Mesothelial cell of epicardium (in vitro differentiated cells): ENCODE measurements around the gene CCL20. TPM values are rescaled to one million over a fixed set of nuclear protein-coding genes. Genes with fewer than 3 reads are reported as not detected.

ENCODE experiments used
- DNase-seq, 2 experiments: peaks; one replicate each; pipeline ENCODE4 v3.0.0; 2021; ENCODE audit warnings: low spot score in 2 of 2; ENCODE audit not compliant: unreplicated experiment in 2 of 2
- H3K27ac Mint-ChIP-seq: 2 replicates; pipeline ENCODE4 v1.8.0; 2021; ENCODE audit warnings: mixed read lengths
- H3K27me3 Mint-ChIP-seq: 2 replicates; pipeline ENCODE4 v1.8.0; 2021; ENCODE audit warnings: low read depth, mixed read lengths
- H3K36me3 Mint-ChIP-seq: 2 replicates; pipeline ENCODE4 v1.8.0; 2021; ENCODE audit warnings: mixed read lengths
- H3K4me1 Mint-ChIP-seq: 2 replicates; pipeline ENCODE4 v1.8.0; 2021; ENCODE audit warnings: mixed read lengths
- H3K4me3 Mint-ChIP-seq: 2 replicates; pipeline ENCODE4 v1.8.0; 2021; ENCODE audit warnings: mild to moderate bottlenecking, moderate library complexity, mixed read lengths
- H3K9me3 Mint-ChIP-seq: 2 replicates; pipeline ENCODE4 v1.8.0; 2021; ENCODE audit warnings: mixed read lengths
- CTCF ChIP-seq: fragments of 200-600 bp; sonication (generic); IDR thresholded peaks from one replicate; pipeline ENCODE4 v1.5.0; 2021; ENCODE audit warnings: antibody characterized with exemption; ENCODE audit not compliant: unreplicated experiment
- total RNA-seq: library from RNA; stranded (reverse); gene quantifications from 3 replicates; pipeline ENCODE4 v1.2.1, GENCODE V29; 2021

Gene CCL20, protein sequence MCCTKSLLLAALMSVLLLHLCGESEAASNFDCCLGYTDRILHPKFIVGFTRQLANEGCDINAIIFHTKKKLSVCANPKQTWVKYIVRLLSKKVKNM
- 0.36 TPM in 1 of 3 replicates, not detected in the others for total RNA-seq

DNA sequence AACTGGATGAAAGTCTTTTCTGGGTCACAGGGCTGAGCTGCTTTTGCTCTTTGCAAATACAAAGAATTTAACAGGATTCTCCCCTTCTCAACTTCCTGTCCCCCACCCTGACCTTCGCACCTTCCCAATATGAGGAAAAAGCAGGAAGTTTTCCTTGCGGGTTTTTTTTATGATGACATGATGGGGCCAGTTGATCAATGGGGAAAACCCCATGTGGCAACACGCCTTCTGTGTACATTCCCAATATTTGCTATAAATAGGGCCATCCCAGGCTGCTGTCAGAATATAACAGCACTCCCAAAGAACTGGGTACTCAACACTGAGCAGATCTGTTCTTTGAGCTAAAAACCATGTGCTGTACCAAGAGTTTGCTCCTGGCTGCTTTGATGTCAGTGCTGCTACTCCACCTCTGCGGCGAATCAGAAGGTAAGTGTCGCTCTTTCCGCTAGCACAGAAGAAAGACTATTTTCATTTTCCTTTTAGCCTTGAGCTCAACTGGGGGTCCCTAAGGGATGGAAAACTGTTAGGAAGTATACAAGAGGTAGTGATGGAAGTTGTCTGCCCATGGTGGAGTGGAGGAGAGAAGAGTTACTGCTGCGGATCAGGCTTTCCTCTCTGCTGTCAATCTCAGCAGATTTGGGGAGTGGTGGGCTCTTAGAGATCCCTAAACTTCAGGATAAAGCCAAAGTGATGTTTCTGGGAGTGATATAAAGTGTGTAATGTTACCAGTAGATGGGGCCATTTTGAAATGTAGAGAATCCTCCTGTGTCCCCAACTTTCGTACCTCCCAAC is at the start of gene CCL20:
Gene CCL20, plus strand, starts transcription at position 281 of the 792 bp plus-strand sequence. Its CDS starts 70 bp downstream, at position 351.
- H3K4me1 Mint-ChIP-seq, result peaks cover 13% of the 10 kb centered on the region
- no peak for TF ChIP-seq CTCF
- H3K4me3 Mint-ChIP-seq, result no peak within 1 kb of the TSS
- H3K36me3 Mint-ChIP-seq, result no peaks in the 10 kb centered on the region
- peaks cover 5% of the 10 kb centered on the region for H3K9me3 Mint-ChIP-seq
- no peak within 1 kb of the TSS for H3K27ac Mint-ChIP-seq
- no peaks in the 10 kb centered on the region for H3K27me3 Mint-ChIP-seq
- DNase-seq, result no peak

DNA sequence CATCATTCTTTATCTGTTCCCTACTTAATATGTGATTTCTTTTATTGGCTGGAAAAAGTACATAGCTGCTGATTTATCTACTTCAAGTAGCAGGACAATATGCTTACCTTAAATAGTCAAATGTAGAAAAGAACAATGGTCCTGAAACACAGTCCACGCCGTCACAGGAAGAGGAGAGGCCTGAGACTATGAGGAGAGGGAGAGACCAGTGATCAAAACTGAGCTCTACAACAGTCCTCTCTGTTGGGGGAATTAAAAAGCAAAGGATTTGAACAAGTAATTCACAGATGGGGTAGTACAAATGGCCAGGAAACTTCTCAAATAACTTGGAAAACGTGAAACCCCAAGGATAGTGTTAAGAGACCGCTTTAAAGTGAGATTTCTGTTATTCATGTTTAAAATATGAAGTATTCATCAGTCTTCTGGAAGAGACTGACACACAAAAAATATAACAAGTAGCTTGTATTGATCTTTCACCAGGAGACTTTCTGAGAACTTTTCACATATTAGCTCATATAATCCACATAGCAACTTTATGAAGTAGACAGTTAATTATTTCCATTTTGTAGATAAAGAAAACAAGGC is 47.8 kb upstream of the CCL20 start:
- Mint-ChIP-seq H3K4me1 (peaks cover 14% of the 10 kb centered on the region), H3K36me3 (no peaks in the 10 kb centered on the region), H3K4me3 (no peak overlapping the region), H3K27ac (peak overlapping the region; percentile 85), H3K9me3 (peaks cover 2% of the 10 kb centered on the region), H3K27me3 (no peaks in the 10 kb centered on the region)
- no peak for TF ChIP-seq CTCF
- DNase-seq, result no peak

GRCh38 chr2:227766373-227766883 is 47.2 kb upstream of the CCL20 start:
- TF ChIP-seq CTCF, result peak; percentile 84
- peaks cover 13% of the 10 kb centered on the region for H3K4me1 Mint-ChIP-seq
- H3K27ac Mint-ChIP-seq, result peak overlapping the region; percentile 44
- no peaks in the 10 kb centered on the region for H3K36me3 Mint-ChIP-seq
- H3K27me3 Mint-ChIP-seq, result no peaks in the 10 kb centered on the region
- H3K4me3 Mint-ChIP-seq, result no peak overlapping the region
- no peaks in the 10 kb centered on the region for H3K9me3 Mint-ChIP-seq
- peak; percentile 52 to 82 for DNase-seq

- Mint-ChIP-seq H3K27me3 (no peaks in the 10 kb centered on the region), H3K4me3 (no peak overlapping the region), H3K36me3 (no peaks in the 10 kb centered on the region), H3K4me1 (peaks cover 6% of the 10 kb centered on the region), H3K9me3 (no peaks in the 10 kb centered on the region), H3K27ac (no peak overlapping the region)
- DNase-seq, result no peak
- TF ChIP-seq CTCF, result no peak
Measured at GRCh38 chr2:227767830-227768229, 45.8 kb upstream of the CCL20 start.

GRCh38 chr2:227772197-227772661 is 41.4 kb upstream of the CCL20 start:
- no peak for DNase-seq

More at GRCh38 chr2:227772197-227772661, 41.4 kb upstream of the CCL20 start:
- H3K27ac Mint-ChIP-seq, result no peak overlapping the region
- H3K4me1 Mint-ChIP-seq, result no peaks in the 10 kb centered on the region
- no peak overlapping the region for H3K4me3 Mint-ChIP-seq
- H3K36me3 Mint-ChIP-seq, result no peaks in the 10 kb centered on the region
- no peaks in the 10 kb centered on the region for H3K9me3 Mint-ChIP-seq
- no peak for TF ChIP-seq CTCF
- no peaks in the 10 kb centered on the region for H3K27me3 Mint-ChIP-seq
